Aorta (tissue), 5 donors: ENCODE measurements around the gene TTC33. TPM values are rescaled to one million over a fixed set of nuclear protein-coding genes. Genes with fewer than 3 reads are reported as not detected.

Experiments used
- ATAC-seq: fragments of 200-7000 bp; cut with Tn5 transposase; one replicate; pipeline ENCODE4 v1.9.1; 2022; ENCODE audit warnings: moderate library complexity; ENCODE audit not compliant: low FRiP score
- DNase-seq, 2 donors: peaks; one replicate each; pipeline ENCODE4 v3.0.0-alpha.2; 2020
- H3K27ac ChIP-seq, 2 donors: one replicate each; pipeline ENCODE4 v1.5.1; 2013; ENCODE audit warnings: low read length in 2 of 2, mild to moderate bottlenecking in 2 of 2, moderate library complexity in 2 of 2, control low read depth in 1 of 2, inconsistent platforms in 1 of 2, low read depth in 1 of 2
- H3K27me3 ChIP-seq, 2 donors: one replicate each; pipeline ENCODE4 v1.6.1; 2013; ENCODE audit warnings: control low read depth in 1 of 2, low read length in 1 of 2, mild to moderate bottlenecking in 1 of 2, moderate library complexity in 1 of 2; ENCODE audit not compliant: insufficient read depth in 2 of 2, control insufficient read depth in 1 of 2
- H3K36me3 ChIP-seq, 2 donors: one replicate each; pipeline ENCODE4 v1.6.1; 2013; ENCODE audit warnings: control low read depth in 1 of 2, low read length in 1 of 2, mild to moderate bottlenecking in 1 of 2; ENCODE audit not compliant: insufficient read depth in 2 of 2, control insufficient read depth in 1 of 2
- H3K4me1 ChIP-seq, 2 donors: one replicate each; pipeline ENCODE4 v1.6.1; 2013; ENCODE audit warnings: low read length in 2 of 2, control low read depth in 1 of 2, mild to moderate bottlenecking in 1 of 2, moderate library complexity in 1 of 2; ENCODE audit not compliant: insufficient read depth in 2 of 2, control insufficient read depth in 1 of 2
- H3K4me3 ChIP-seq, 2 donors: one replicate each; pipeline ENCODE4 v1.5.1; 2013; ENCODE audit warnings: low read length in 2 of 2, control low read depth in 1 of 2, mild to moderate bottlenecking in 1 of 2
- H3K9me3 ChIP-seq: one replicate; pipeline ENCODE4 v1.6.1; 2013; ENCODE audit warnings: mild to moderate bottlenecking, low read length; ENCODE audit not compliant: control insufficient read depth
- WGBS, 2 donors: extraction: QIAGEN DNeasy Blood & Tissue Kit; methylation state at CpG; one replicate each; pipeline ENCODE4 v1.1.7; 2013; 5-methylcytosine and 5-hydroxymethylcytosine counted together
- intact Hi-C, 2 donors: fragments of 100-400 bp; cut with DNase I; formaldehyde crosslinking; loops; one replicate each; pipeline versions ENCODE4 v1.14.2 to v1.15.0; 2022
- polyA plus RNA-seq, 2 donors: library from polyadenylated mRNA; stranded (reverse); fragments of 200-250 nt; gene quantifications; one replicate each; pipeline ENCODE4 v1.2.3, GENCODE V29; 2013
- total RNA-seq, 2 donors: library from RNA; stranded (reverse); fragmentation: NEBNext Ultra II Directional; extraction: Animal tissue kit (Norgen Biotek cat#: 25700); gene quantifications; one replicate each; pipeline ENCODE4 v1.2.1, GENCODE V29; 2021
- donor health status: healthy with polysubstance abuse.
- donor health status: Bipolar disorder and iron deficiency.
- donor health status: DM: no; HTN: no; CAD: no.
- donor health status: DM: no; HTN: no; CAD: no.
- donor health status: DM: yes; HTN: yes; CAD: no.

TTC33 gene
- total and polyA plus RNA-seq, 4 donors, result 11.9 to 19.4 (median 15.8) TPM

DNA sequence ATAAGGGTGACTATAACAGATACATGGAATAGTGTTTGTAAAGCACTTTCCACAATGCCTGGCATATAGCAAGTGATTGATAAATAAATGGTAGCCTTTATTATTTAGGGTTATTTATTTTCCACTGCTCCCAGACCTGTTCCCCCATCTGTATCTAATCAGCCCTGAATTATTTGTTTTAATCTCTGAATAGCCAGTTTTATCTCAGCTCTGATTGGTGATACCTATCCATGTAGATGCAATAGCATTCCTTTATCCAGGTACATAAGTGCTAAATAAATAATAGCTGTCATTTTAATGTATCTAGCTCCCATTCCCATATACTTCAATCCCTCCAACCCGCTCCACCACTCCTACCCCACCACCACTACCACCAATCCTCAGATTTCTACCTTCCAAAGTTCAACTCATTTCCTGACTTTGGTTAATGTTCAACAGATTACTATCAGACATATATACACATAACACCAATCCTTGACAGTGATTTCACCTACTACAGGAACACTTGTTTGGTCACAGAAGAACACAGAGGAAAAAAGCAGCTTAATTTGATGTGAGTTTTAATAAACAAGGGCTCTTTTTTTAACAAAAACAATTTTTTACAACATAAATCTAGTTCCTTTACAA is 28.4 kb upstream of the TTC33 start:
- Histone ChIP-seq H3K4me1 (peaks cover 0 to 1% of the 10 kb centered on the region in 2 donors), H3K27ac (no peak overlapping the region), H3K27me3 (no peaks in the 10 kb centered on the region), H3K36me3 (no peaks in the 10 kb centered on the region), H3K9me3 (no peaks in the 10 kb centered on the region), H3K4me3 (no peak overlapping the region)
- intact Hi-C loops, result no loop called here
- ATAC-seq (no peak), DNase-seq (no peak)
- WGBS, 2 donors, result 96 to 99% methylated on average over 1 of the region's 1 CpG

DNA sequence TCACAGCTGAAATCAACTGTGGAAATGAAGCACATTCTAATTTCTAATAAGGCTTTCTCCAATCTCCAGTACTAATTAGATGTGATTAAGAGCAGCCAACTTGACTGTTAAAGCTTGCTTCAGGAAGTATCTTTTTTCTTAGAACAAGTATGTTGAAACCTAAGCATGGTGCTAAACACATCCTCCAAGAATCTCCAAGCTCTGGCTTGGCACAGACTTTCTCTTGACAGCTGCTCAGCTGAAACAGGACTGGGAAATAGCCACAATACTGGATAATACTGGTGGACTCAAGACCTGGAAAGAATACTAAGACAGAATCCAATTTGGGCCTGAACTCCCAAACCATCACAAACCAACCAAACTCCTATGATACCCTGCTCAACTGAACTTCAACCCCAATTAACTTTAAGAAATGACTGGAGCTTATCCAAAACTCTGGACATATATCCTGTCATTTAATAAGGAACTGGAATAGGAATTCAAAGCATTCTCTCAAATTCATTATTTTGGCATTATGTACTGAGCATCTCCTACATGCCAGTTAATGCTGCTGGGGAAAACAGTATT is 26.2 kb upstream of the TTC33 start:
- H3K36me3 ChIP-seq, result no peaks in the 10 kb centered on the region
- H3K9me3 ChIP-seq, result no peaks in the 10 kb centered on the region
- DNase-seq, result no peak
- intact Hi-C loops, result no loop called here
- no peak overlapping the region for H3K4me3 ChIP-seq
- peak; percentile 52 for ATAC-seq
- peaks cover 0 to 1% of the 10 kb centered on the region in 2 donors for H3K4me1 ChIP-seq
- no peaks in the 10 kb centered on the region for H3K27me3 ChIP-seq
- no peak overlapping the region for H3K27ac ChIP-seq

DNA sequence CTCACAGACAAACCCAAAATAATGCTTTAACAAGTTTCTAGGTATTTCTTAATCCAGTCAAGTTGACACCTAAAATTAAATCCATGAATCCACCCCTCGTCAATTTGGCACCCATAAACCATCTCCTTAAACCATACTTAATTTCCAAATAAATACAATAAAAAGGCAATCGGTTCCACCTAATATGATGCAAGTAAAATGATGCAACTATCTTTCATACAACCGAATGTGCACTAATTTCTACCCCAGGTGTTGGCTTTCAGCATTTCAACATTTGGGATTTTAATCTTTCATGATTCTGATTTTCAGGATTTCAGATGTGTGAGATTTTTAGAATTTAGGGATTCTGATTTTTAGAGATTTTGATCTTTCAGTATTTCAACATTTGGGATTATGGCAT is 25.1 kb upstream of the TTC33 start:
- intact Hi-C loops, result no loop called here
- H3K4me3 ChIP-seq, result no peak overlapping the region
- ATAC-seq (no peak), DNase-seq (no peak)
- H3K36me3 ChIP-seq, result peaks cover 0 to 3% of the 10 kb centered on the region in 2 donors
- no peak overlapping the region for H3K27ac ChIP-seq
- peaks cover 0 to 1% of the 10 kb centered on the region in 2 donors for H3K4me1 ChIP-seq
- H3K9me3 ChIP-seq, result no peaks in the 10 kb centered on the region
- WGBS, 2 donors, result 95 to 98% methylated on average over 3 of the region's 3 CpGs
- H3K27me3 ChIP-seq, result no peaks in the 10 kb centered on the region

DNA sequence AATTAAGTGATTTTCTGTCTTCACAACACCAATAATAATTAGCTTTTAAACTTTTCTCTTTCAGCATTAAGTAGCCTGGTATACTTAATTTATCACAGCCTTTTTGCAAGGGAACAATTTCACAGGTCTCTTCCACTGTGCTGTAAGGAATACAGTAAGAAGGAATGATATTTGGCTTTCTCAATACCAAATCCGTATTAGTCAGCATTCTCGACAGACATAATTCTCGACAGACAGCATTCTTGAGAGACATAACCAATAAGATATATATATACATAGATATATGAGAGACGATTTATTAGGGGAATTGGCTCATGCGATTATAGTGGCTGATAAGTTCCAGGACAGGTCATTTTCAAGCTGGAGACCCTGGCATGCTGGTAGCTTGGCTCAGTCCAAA is 24.4 kb upstream of the TTC33 start:
- 59 to 71% methylated on average over 5 of the region's 5 CpGs for WGBS, 2 donors

DNA sequence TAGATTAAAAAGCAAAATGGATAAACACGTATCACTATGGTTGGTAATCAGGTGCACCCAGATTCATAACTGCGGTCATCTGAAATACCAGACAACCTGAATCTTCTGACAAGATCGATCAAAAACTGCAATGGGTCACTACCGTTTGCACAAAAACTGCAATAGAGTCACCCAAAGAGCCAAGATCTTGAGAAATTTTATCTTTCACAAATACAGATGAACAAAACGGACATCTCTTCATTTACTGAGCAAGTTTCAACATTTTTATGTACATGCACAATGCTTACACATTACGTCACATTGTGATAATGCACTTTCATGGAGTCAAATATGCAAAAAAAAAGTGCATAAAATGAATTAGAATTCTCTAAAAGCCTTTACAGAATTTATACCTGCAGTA is 23.8 kb upstream of the TTC33 start:
- H3K9me3 ChIP-seq, result no peaks in the 10 kb centered on the region
- no peak overlapping the region for H3K4me3 ChIP-seq
- H3K4me1 ChIP-seq, result peaks cover 0 to 1% of the 10 kb centered on the region in 2 donors
- intact Hi-C loops, result no loop called here
- no peaks in the 10 kb centered on the region for H3K27me3 ChIP-seq
- DNase-seq (no peak), ATAC-seq (no peak)
- no peak overlapping the region for H3K27ac ChIP-seq
- H3K36me3 ChIP-seq, result peaks cover 0 to 3% of the 10 kb centered on the region in 2 donors
- 94% methylated on average over 6 of the region's 6 CpGs for WGBS, 2 donors

More for the DNA sequence above, 24.4 kb upstream of the TTC33 start:
- intact Hi-C loops, result no loop called here
- no peak overlapping the region for H3K27ac ChIP-seq
- no peaks in the 10 kb centered on the region for H3K27me3 ChIP-seq
- DNase-seq, result no peak
- no peak overlapping the region for H3K4me3 ChIP-seq
- H3K36me3 ChIP-seq, result peaks cover 0 to 3% of the 10 kb centered on the region in 2 donors
- H3K4me1 ChIP-seq, result peaks cover 0 to 1% of the 10 kb centered on the region in 2 donors
- H3K9me3 ChIP-seq, result no peaks in the 10 kb centered on the region
- ATAC-seq, result no peak

DNA sequence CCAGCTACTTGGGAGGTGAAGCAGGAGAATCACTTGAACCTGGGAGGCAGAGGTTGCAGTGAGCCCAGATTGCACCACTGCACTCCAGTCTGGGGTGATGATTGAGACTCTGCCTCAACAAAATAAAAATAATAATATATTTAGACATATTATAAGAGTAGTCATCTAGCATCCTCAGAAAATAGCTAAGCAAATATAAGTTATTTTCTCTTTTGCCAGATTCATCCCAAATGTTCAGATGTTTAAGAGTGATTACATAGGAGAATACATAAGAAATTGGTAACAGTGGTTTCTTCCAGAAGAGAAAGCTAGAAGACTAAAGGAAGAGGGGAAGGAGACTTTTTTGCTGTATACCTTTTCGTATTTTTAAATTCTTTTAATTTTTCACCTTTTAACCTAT is 22.4 kb upstream of the TTC33 start:
- WGBS, 2 donors, result 95 to 97% methylated on average over 1 of the region's 1 CpG
- no peak overlapping the region for H3K27ac ChIP-seq
- H3K4me1 ChIP-seq, result peaks cover 0 to 1% of the 10 kb centered on the region in 2 donors
- H3K4me3 ChIP-seq, result no peak overlapping the region
- no peaks in the 10 kb centered on the region for H3K27me3 ChIP-seq
- H3K36me3 ChIP-seq, result peaks cover 0 to 3% of the 10 kb centered on the region in 2 donors
- intact Hi-C loops, result no loop called here
- H3K9me3 ChIP-seq, result no peaks in the 10 kb centered on the region
- DNase-seq (no peak), ATAC-seq (no peak)

DNA sequence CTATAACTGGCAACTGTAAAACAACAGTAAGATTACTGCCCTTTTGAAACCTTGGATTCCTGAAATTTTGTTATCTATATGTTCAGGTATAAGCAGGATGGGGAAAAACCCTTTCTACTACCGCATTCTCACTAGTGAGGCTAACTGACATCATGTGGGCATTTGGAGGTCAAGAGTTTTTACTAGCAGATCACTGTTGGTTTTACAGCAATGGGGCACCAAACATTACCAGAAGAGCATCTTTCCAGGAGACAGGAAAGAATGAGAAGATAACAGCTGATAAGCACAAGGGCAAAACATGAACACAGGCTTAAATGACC is 20.9 kb upstream of the TTC33 start:
- 85 to 93% methylated on average over 1 of the region's 1 CpG for WGBS, 2 donors
- Histone ChIP-seq H3K4me1 (no peaks in the 10 kb centered on the region), H3K27me3 (no peaks in the 10 kb centered on the region), H3K9me3 (no peaks in the 10 kb centered on the region), H3K36me3 (peaks cover 0 to 3% of the 10 kb centered on the region in 2 donors), H3K27ac (no peak overlapping the region), H3K4me3 (no peak overlapping the region)
- DNase-seq (no peak), ATAC-seq (no peak)
- intact Hi-C loops, result no loop called here

DNA sequence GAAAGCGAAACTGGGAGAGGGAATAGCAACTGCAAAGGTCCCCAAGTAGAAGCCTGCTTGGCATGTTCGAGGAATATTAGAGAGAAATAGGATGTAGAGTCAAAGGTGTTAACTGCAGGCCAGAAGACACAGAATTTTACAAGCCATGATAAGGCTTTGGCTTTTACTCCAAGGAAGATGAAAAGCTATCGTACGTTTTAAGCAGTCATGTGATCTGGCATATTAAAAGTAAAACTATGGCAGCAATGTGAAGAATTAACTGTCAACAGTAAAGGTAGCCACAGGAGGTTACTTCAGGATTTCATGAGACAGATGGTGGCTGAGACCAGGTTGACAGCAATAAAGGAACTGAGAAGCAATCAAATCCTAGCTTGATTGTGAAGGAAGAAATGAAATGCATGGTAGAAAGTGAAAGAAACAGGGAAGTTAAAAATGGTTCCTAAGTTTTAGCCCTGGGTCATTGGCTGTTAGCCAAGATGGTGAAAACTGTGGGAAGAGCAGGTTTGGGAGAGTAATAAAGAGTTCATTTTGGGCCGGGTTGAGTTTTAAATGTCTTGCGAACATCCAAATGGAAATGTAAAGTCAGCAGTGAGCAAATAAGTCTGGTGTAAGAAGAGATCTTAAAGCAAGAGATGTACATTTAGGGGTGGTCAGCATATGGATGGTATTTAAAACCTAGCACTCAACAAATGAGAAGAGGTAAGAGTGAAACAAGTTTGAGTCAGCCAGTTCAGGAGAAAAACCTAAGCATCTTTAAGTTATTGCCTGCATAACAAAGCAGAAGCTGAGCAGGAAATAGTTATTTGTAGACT is 20.3 kb upstream of the TTC33 start:
- no peak for DNase-seq
- H3K36me3 ChIP-seq, result peaks cover 0 to 3% of the 10 kb centered on the region in 2 donors
- H3K4me1 ChIP-seq, result no peaks in the 10 kb centered on the region
- no peak overlapping the region for H3K27ac ChIP-seq
- H3K4me3 ChIP-seq, result no peak overlapping the region
- H3K27me3 ChIP-seq, result no peaks in the 10 kb centered on the region
- no peaks in the 10 kb centered on the region for H3K9me3 ChIP-seq
- 56 to 57% methylated on average over 6 of the region's 6 CpGs for WGBS, 2 donors
- no peak for ATAC-seq
- intact Hi-C loops, result no loop called here
